Measurements from ENCODE around the gene PRMT7. TPM values are rescaled to one million over a fixed set of nuclear protein-coding genes. Genes with fewer than 3 reads are reported as not detected.

Gene PRMT7
- total and polyA plus RNA-seq, 2 donors (not counting 1 experiment from before 2014, with no cell fraction given) = 76.9 to 80.4 TPM

GRCh38 chr16:68385371-68385770 lies 74.6 kb downstream of the PRMT7 start:
- Mint-ChIP-seq H3K27me3 (no peaks in the 10 kb centered on the region), H3K4me1 (peaks cover 53% of the 10 kb centered on the region), H3K27ac (peak overlapping the region; percentile 89), H3K4me3 (no peak overlapping the region), H3K9me3 (ENCODE audit: insufficient read depth) (no peaks in the 10 kb centered on the region)
- TF ChIP-seq EZH2 (IDR thresholded peaks at IDR 0.05; ENCODE audit: borderline replicate concordance, insufficient read depth, low read depth, low read length, poor library complexity, severe bottlenecking) (no peak), CTCF (IDR thresholded peaks at IDR 0.05) (no peak)
- ATAC-seq (ENCODE audit: low read depth) (no peak), DNase-seq (no peak)
- 58% methylated on average over 6 of the region's 6 CpGs for WGBS (ENCODE audit: insufficient coverage)
- Histone ChIP-seq H3K4me2 (replicated peaks; ENCODE audit: low read depth, low read length, poor library complexity, severe bottlenecking) (no peak overlapping the region), H4K20me1 (ENCODE audit: control insufficient read depth, insufficient read depth, low read length, poor library complexity, severe bottlenecking) (no peaks in the 10 kb centered on the region), H3K27me3 (replicated peaks in 1 of 4; ENCODE audit: control extremely low read depth in 1 of 4, control insufficient read depth in 3 of 4, insufficient read depth in 4 of 4, low read length in 3 of 4) (no peaks in the 10 kb centered on the region), H3K4me3 (ENCODE audit: control extremely low read depth in 1 of 5, extremely low read depth in 1 of 5, insufficient read depth in 1 of 5, low read depth in 2 of 5, low read length in 4 of 5) (no peak overlapping the region), H3K79me2 (ENCODE audit: control insufficient read depth, insufficient read depth, low read length) (no peaks in the 10 kb centered on the region), H3K27ac (ENCODE audit: low read length in 2 of 2) (peak overlapping the region in 1 of 2 donors; percentile 40), H3K9ac (ENCODE audit: low read length) (no peak overlapping the region), H3K36me3 (replicated peaks in 1 of 2; ENCODE audit: control extremely low read depth in 1 of 2, control insufficient read depth in 1 of 2, extremely low read depth in 1 of 2, insufficient read depth in 2 of 2, low read length in 1 of 2) (no peaks in the 10 kb centered on the region), H2AFZ (ENCODE audit: insufficient read depth, low read depth, low read length, poor library complexity, severe bottlenecking) (no peak overlapping the region), H3K4me1 (ENCODE audit: control insufficient read depth in 2 of 2, insufficient read depth in 2 of 2, low read length in 2 of 2) (peaks cover 47 to 56% of the 10 kb centered on the region in 2 donors), H3K9me3 (ENCODE audit: control extremely low read depth in 1 of 3, control insufficient read depth in 2 of 3, insufficient read depth in 1 of 3, low read length in 2 of 3) (no peaks in the 10 kb centered on the region)
- ChIA-PET POLR2A (no interaction called here), CTCF (interaction anchor here (0.7 to 1.6 kb wide), 3 partner anchors 121 to 1431 kb away, joined by 3 to 4 read pairs (median 4); partner anchors contain the start of gene SLC7A6)
- intact Hi-C loops (cut with micrococcal nuclease) = no loop called here

DNA sequence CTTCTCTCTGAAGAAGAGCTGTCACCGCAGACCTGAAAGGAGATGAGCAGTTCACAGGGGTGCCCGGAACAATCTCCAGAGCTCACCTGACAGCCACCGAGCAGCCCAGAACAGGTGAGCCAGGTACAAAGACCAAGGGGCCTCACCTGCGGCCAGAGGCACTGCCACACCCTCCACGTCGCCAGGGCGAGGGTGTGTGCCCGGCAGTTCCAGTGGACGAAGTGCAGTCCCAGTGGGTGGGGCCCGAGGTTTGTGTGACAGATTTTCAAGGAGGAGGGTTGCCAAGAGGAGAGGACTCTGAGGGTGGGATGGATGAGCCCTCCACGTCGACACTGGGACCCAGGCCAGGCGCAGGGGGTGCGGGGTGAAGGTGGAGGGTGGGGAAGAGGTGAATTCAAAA lies 75.8 kb downstream of the PRMT7 start:
- peaks cover 41% of the 10 kb centered on the region for H3K4me1 Mint-ChIP-seq
- TF ChIP-seq EZH2 (IDR thresholded peaks at IDR 0.05; ENCODE audit: borderline replicate concordance, insufficient read depth, low read depth, low read length, poor library complexity, severe bottlenecking) = no peak
- no peak for TF ChIP-seq CTCF (IDR thresholded peaks at IDR 0.05)
- H3K27me3 Mint-ChIP-seq = no peaks in the 10 kb centered on the region
- no peaks in the 10 kb centered on the region for H3K79me2 ChIP-seq (ENCODE audit: control insufficient read depth, insufficient read depth, low read length)
- H2AFZ ChIP-seq (ENCODE audit: insufficient read depth, low read depth, low read length, poor library complexity, severe bottlenecking) = no peak overlapping the region
- ChIA-PET CTCF (interaction anchor here (0.9 kb wide), 1 partner anchor 225 kb away, joined by 5 read pairs; no protein-coding TSS in a partner anchor), POLR2A (no interaction called here)
- intact Hi-C loops (cut with micrococcal nuclease) = no loop called here
- DNase-seq = no peak
- no peaks in the 10 kb centered on the region for H3K9me3 Mint-ChIP-seq (ENCODE audit: insufficient read depth)
- no peaks in the 10 kb centered on the region for H3K27me3 ChIP-seq (replicated peaks in 1 of 4; ENCODE audit: control extremely low read depth in 1 of 4, control insufficient read depth in 3 of 4, insufficient read depth in 4 of 4, low read length in 3 of 4)
- no peak overlapping the region for H3K4me3 Mint-ChIP-seq
- peaks cover 38 to 43% of the 10 kb centered on the region in 2 donors for H3K4me1 ChIP-seq (ENCODE audit: control insufficient read depth in 2 of 2, insufficient read depth in 2 of 2, low read length in 2 of 2)
- H3K36me3 ChIP-seq (replicated peaks in 1 of 2; ENCODE audit: control extremely low read depth in 1 of 2, control insufficient read depth in 1 of 2, extremely low read depth in 1 of 2, insufficient read depth in 2 of 2, low read length in 1 of 2) = no peaks in the 10 kb centered on the region
- H4K20me1 ChIP-seq (ENCODE audit: control insufficient read depth, insufficient read depth, low read length, poor library complexity, severe bottlenecking) = no peaks in the 10 kb centered on the region
- ATAC-seq (ENCODE audit: low read depth) = no peak
- H3K27ac Mint-ChIP-seq = no peak overlapping the region
- no peak overlapping the region for H3K4me2 ChIP-seq (replicated peaks; ENCODE audit: low read depth, low read length, poor library complexity, severe bottlenecking)
- no peaks in the 10 kb centered on the region for H3K9me3 ChIP-seq (ENCODE audit: control extremely low read depth in 1 of 3, control insufficient read depth in 2 of 3, insufficient read depth in 1 of 3, low read length in 2 of 3)
- H3K27ac ChIP-seq (ENCODE audit: low read length in 2 of 2) = no peak overlapping the region
- H3K4me3 ChIP-seq (ENCODE audit: control extremely low read depth in 1 of 5, extremely low read depth in 1 of 5, insufficient read depth in 1 of 5, low read depth in 2 of 5, low read length in 4 of 5) = no peak overlapping the region
- no peak overlapping the region for H3K9ac ChIP-seq (ENCODE audit: low read length)
- 98% methylated on average over 14 of the region's 14 CpGs for WGBS (ENCODE audit: insufficient coverage)
